AG08396 (cell line): ENCODE results near the gene SCARB1.
A peak's percentile ranks its signal among the peaks of the same experiment; 100 is the strongest.
"Not testable (repeated sequence)": the region's sequence is repeated elsewhere in the genome, so short reads cannot be mapped to it uniquely, and the experiment has no call there.

Experiments used
- DNase-seq: peaks from one replicate; pipeline ENCODE4 v3.0.0; 2012; ENCODE audit warnings: low spot score, mixed read lengths

The SCARB1 gene

DNA sequence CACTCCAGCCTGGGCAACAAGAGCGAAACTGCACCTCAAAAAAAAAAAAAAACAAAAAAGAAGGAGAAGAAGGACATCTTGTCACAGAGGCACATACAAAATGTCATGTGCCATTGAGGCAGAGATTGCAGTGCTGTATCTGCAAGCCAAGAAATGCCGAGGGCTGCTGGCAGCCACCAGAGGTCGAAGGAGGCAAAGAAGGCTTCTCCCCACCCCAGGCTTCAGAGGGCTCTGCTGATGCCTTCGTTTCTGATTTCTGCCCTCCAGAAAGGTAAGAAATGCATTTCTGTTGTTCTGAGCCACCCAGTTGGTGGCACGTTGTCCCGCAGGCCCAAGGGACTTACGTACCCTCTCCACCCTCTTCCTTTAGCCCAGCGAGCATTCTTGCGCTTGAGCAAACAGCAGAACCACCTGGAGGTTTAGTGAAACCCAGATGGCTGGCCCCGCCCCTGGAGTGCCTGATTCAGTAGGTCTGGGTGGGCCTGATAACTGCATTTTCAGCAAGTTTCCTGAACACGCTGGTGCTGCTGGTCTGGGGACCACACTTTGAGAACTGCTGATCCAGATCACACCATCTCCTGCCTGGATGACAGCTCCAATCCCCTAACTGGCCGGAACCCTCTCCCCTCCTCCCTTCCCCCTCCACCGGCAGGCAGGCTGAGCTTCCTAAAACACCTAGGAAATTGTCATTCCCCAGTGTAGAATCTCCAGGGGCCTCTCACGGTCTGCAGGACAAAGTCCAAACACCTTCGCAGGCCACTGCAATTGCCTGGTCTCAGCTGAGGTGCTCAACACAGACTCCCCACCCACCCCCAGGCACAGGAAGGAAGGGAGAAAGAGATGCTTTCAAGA lies 21.1 kb upstream of the SCARB1 start:
- no peak for DNase-seq

- DNase-seq, result no peak
Observed at GRCh38 chr12:124883263-124884130, 19.8 kb upstream of the SCARB1 start.

DNA sequence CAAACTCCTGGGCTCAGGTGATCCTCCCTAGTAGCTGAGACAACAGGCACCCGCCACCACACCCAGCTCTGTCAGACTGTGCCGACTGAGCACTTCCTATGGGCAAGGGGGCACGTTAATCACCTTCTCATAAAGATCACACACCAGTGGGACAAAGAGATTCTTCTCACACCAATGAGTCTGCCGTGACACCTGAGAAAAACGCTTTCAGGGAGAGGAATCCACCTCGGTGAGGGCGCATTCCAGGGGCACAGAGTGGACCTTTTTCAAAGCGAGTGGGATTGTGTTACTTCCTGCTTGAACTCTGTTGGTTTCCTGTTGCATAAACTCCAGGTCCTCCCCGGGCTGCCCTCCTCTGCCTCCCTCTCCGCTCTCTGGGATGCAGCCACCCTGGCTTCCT lies 17.5 kb upstream of the SCARB1 start:
- DNase-seq, result no peak

- not testable (repeated sequence) for DNase-seq
Observed at GRCh38 chr12:124880335-124880734, 16.7 kb upstream of the SCARB1 start.

- no peak for DNase-seq
Observed at GRCh38 chr12:124878795-124879516, 15.3 kb upstream of the SCARB1 start.

GRCh38 chr12:124877423-124877822 lies 13.8 kb upstream of the SCARB1 start:
- no peak for DNase-seq

DNA sequence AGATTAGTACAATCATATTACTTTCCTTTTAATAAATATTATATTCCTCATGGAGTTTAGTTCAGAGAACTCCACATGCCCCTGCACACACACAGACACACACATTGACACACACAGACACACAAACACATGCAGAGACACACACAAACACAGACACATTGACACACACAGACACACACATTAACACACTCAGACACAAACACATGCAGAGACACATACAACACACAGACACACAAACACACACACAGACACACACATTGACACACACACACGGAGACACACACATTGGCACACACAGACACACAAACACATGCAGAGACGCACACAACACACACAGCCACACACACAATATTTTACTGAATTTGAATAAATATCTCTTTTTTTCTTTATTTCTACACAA lies 12.5 kb upstream of the SCARB1 start:
- no peak for DNase-seq

- no peak for DNase-seq
Observed at GRCh38 chr12:124875803-124876132, 12.1 kb upstream of the SCARB1 start.

- DNase-seq, result no peak
Observed at GRCh38 chr12:124874988-124875802, 11.5 kb upstream of the SCARB1 start.

DNA sequence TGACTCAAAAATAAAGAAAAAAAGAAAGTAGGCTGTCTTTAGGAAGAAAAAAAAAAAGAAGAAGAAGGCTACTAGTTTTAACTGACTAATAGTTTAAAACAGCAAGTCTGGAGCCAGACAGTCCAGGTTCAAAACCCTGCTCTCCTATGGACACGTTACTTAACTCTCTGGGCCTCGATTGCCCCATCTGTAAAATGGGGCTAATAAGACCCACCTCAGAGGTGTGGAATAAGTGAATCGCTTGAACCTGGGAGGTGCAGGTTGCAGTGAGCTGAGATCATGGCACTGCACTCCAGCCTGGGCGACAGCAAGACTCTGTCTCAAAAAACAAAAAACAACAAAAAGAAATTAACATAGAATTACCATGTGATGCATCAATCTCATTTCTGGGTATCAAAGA lies 10.5 kb upstream of the SCARB1 start:
- DNase-seq, result no peak

DNA sequence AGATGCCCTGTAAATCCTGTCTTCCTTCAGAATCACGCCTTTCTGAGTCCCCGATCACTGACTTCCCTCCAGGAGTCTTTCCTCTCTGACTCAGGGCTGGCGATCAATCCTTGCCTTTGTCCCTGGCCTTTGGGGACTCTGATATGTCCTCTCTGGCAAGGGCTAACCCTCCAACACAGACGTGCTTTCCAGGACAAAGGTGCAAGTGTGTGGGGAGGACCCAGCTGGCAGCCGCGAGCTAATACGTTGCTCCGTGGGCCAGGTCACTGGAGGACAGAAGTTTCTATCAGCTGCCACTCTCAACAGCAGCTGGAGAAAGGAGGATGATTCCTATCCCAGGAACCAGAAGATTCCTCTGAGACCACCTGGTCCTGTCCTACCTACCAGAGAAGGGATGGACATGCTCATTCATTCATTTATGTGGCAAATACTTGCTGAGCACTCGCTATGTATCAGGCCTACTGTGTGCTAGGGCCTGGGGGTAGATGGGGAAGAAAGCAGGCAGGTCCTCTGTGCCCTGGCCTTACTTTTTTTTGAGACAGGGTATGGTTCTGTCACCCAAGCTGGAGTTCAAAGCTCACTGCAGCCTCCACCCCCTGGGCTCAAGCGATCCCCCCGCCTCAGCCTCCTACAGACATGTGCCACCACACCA lies 8.5 kb upstream of the SCARB1 start:
- DNase-seq, result no peak

- no peak for DNase-seq
Observed at GRCh38 chr12:124871297-124871696, 7.6 kb upstream of the SCARB1 start.

GRCh38 chr12:124870515-124870914 lies 6.9 kb upstream of the SCARB1 start:
- no peak for DNase-seq

- no peak for DNase-seq
Observed at GRCh38 chr12:124869059-124869665, 5.5 kb upstream of the SCARB1 start.

- DNase-seq, result no peak
Observed at GRCh38 chr12:124868252-124869058, 4.8 kb upstream of the SCARB1 start.

DNA sequence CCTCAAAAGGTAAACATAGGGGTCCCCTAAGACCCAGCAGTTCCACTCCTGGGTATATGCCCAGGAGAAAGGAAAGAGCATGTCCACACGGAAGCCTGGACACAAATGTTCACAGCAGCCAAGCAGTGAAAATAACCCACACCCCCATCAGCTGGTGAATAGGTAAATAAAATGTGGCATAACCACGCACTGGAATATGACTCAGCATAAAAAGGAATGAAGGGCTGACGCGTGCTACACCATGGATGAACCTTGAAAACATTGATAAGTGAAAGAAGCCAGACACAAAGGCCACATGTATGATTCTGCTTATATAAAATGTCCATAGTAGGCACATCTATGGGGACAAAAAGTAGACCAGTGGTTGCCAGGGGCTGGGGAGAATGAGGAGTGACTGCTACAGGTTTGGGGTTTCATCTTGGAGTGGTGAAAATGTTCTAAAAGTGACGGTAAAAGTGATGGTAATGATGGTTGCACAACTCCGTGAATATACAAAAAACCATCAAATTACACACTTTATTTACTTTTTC lies 3.8 kb upstream of the SCARB1 start:
- peak; percentile 46 for DNase-seq

- DNase-seq, result no peak
Observed at GRCh38 chr12:124866883-124867400, 3.3 kb upstream of the SCARB1 start.

DNA sequence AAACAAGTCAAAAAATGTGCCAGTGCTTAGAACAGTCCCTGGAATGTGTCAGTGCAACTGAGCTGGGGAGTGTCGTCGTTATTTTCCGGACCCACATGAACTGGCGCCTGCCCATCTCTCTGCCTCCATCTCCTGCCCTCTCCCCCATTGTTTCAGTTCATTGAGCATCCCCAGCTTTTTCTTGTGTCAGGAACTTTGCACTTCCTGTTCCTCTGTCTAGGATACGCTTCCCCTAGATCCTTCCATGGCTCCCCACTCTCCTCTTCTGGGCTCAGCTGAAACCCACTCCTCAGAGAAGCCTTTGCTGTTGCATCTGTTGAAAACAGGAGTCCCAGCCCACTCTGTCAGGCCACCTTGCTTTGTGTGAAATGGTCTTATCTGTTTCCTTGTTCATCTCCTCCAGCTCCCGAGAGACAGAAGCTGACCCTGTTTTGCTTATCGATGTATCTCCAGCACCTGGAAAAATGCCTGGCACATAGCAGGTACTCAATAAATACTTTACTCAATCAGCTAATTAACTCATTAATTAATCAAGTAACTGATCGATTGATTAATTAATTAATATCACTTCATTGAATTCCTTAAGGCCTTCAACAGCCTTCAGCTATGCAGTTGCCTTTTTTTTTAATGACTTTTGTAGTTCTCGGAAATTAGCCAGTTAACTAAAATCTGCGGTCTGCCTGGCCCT lies 2.7 kb upstream of the SCARB1 start:
- DNase-seq, result no peak

GRCh38 chr12:124865728-124866127 lies 2.1 kb upstream of the SCARB1 start:
- no peak for DNase-seq
